ENCODE results near the gene CACNA2D2.

DNA sequence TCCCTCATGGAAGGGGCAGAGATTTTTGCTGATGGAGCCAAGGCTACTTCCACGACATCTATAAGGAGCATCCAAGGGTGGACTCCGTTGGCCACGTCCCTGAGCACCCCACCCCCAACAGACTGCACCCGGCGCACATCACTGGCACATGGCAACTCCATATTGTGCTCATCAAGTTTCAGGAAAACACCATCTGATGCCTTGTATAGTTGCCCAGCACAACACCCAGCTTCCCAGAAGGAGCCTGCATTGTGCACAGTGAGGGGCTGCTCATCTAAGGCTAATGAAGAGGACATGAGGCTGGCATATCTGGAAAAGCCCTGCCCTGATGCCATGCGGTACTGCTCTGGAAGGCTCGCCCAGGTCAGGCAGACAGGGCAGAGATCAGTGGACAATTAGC is 15.0 kb upstream of the CACNA2D2 start:
- TF ChIP-seq, protein P1, sequence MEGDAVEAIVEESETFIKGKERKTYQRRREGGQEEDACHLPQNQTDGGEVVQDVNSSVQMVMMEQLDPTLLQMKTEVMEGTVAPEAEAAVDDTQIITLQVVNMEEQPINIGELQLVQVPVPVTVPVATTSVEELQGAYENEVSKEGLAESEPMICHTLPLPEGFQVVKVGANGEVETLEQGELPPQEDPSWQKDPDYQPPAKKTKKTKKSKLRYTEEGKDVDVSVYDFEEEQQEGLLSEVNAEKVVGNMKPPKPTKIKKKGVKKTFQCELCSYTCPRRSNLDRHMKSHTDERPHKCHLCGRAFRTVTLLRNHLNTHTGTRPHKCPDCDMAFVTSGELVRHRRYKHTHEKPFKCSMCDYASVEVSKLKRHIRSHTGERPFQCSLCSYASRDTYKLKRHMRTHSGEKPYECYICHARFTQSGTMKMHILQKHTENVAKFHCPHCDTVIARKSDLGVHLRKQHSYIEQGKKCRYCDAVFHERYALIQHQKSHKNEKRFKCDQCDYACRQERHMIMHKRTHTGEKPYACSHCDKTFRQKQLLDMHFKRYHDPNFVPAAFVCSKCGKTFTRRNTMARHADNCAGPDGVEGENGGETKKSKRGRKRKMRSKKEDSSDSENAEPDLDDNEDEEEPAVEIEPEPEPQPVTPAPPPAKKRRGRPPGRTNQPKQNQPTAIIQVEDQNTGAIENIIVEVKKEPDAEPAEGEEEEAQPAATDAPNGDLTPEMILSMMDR (IDR thresholded peaks at IDR 0.05), result no peak
- TF ChIP-seq TCF7L2 (IDR thresholded peaks at IDR 0.05; ENCODE audit: low read depth, low read length), result no peak
